Adrenal gland (tissue), 5 donors: ENCODE results near the gene LRRC63.

Experiments used
- CTCF ChIP-seq, 6 experiments: fragments of 450-650 bp in 4 of 6; fragments of 200-600 bp in 2 of 6; sonication (generic) in 1 of 6; IDR thresholded peaks; 1 replicate in 5 of 6; 2 replicates in 1 of 6; pipeline versions ENCODE4 v1.5.1 to v1.8.0; 2016 to 2021; ENCODE audit warnings: antibody characterized with exemption in 6 of 6, mild to moderate bottlenecking in 2 of 6, moderate library complexity in 1 of 6
- POLR2A ChIP-seq, 2 donors: fragments of 450-650 bp; IDR thresholded peaks; one replicate each; pipeline ENCODE4 v1.6.1; 2017; ENCODE audit warnings: antibody characterized with exemption in 2 of 2, mild to moderate bottlenecking in 2 of 2, moderate library complexity in 1 of 2
- donor health status: DM: no; HTN: no; CAD: no.

- no peak for TF ChIP-seq CTCF (IDR thresholded peaks at IDR 0.05)
- TF ChIP-seq POLR2A (IDR thresholded peaks at IDR 0.05) = no peak
These were observed 1.5 kb downstream of the LRRC63 start for GRCh38 chr13:46213242-46213641.
